Cardiac muscle cell (in vitro differentiated cells and primary cell): ENCODE results near the gene ZC2HC1C. TPM values are rescaled to one million over a fixed set of nuclear protein-coding genes. Genes with fewer than 3 reads are reported as not detected.

Source experiments
- DNase-seq, 2 donors: peaks; one replicate each; pipeline versions ENCODE4 v3.0.0 to v3.0.0-alpha.2; 2010 to 2017; ENCODE audit warnings: low read depth in 1 of 2, low spot score in 1 of 2
- H3K27ac ChIP-seq: fragments of 200-600 bp; sonication (generic); 2 replicates; pipeline ENCODE4 v1.5.1; 2016
- H3K27me3 ChIP-seq: fragments of 200-600 bp; sonication (generic); 2 replicates; pipeline ENCODE4 v1.6.0; 2016; ENCODE audit warnings: control low read depth
- H3K36me3 ChIP-seq: fragments of 200-600 bp; sonication (generic); 2 replicates; pipeline ENCODE4 v1.5.1; 2016; ENCODE audit warnings: control low read depth
- H3K4me1 ChIP-seq: fragments of 200-600 bp; sonication (generic); 2 replicates; pipeline ENCODE4 v1.8.1; 2017; ENCODE audit warnings: low read depth, mild to moderate bottlenecking, mixed run types
- H3K4me3 ChIP-seq: fragments of 200-600 bp; sonication (generic); 2 replicates; pipeline ENCODE4 v1.5.1; 2016; ENCODE audit warnings: mild to moderate bottlenecking
- H3K9me3 ChIP-seq: fragments of 200-600 bp; sonication (generic); 2 replicates; pipeline ENCODE4 v1.5.1; 2017; ENCODE audit warnings: low read depth, mild to moderate bottlenecking, control low read depth
- CTCF ChIP-seq: IDR thresholded peaks from 2 replicates; pipeline ENCODE4 v1.5.1; 2012; ENCODE audit warnings: low read depth, mild to moderate bottlenecking, low read length
- polyA plus RNA-seq: library from polyadenylated mRNA; unstranded; fragments of >200 nt; fragmentation: Nextera tagmentation; extraction: Ambion mirVana; gene quantifications from 2 replicates; pipeline ENCODE4 v1.2.1, GENCODE V29; 2016
- total RNA-seq: library from RNA; depleted of rRNA; stranded (reverse); fragments of >200 nt; gene quantifications from 2 replicates; pipeline ENCODE4 v1.2.3, GENCODE V29; 2016

ZC2HC1C gene
- total and polyA plus RNA-seq, 2 experiments from 2014 or later = 7.7 to 8.2 TPM

- H3K36me3 ChIP-seq = no peaks in the 10 kb centered on the region
- H3K27me3 ChIP-seq = no peaks in the 10 kb centered on the region
- H3K4me3 ChIP-seq = peak overlapping the region; percentile 58
- TF ChIP-seq CTCF = no peak
- H3K27ac ChIP-seq = peak overlapping the region; percentile 86
- peaks cover 10% of the 10 kb centered on the region for H3K4me1 ChIP-seq
- DNase-seq = peak in 1 of 2 donors; percentile 45
- H3K9me3 ChIP-seq = no peaks in the 10 kb centered on the region
Observed at GRCh38 chr14:75069811-75070145, 337 bp downstream of the ZC2HC1C start.

GRCh38 chr14:75070383-75070782 is 942 bp downstream of the ZC2HC1C start:
- H3K4me3 ChIP-seq = no peak overlapping the region
- no peaks in the 10 kb centered on the region for H3K36me3 ChIP-seq
- H3K4me1 ChIP-seq = peaks cover 10% of the 10 kb centered on the region
- TF ChIP-seq CTCF = no peak
- no peaks in the 10 kb centered on the region for H3K9me3 ChIP-seq
- peak overlapping the region; percentile 86 for H3K27ac ChIP-seq
- DNase-seq = no peak
- no peaks in the 10 kb centered on the region for H3K27me3 ChIP-seq

GRCh38 chr14:75077794-75078193 is 8.4 kb downstream of the ZC2HC1C start:
- Histone ChIP-seq H3K9me3 (no peaks in the 10 kb centered on the region), H3K27me3 (no peaks in the 10 kb centered on the region), H3K4me3 (no peak overlapping the region), H3K36me3 (peaks cover 9% of the 10 kb centered on the region), H3K4me1 (no peaks in the 10 kb centered on the region), H3K27ac (no peak overlapping the region)
- DNase-seq = no peak
- no peak for TF ChIP-seq CTCF

GRCh38 chr14:75079521-75079920 is 10.1 kb downstream of the ZC2HC1C start:
- peaks cover 20% of the 10 kb centered on the region for H3K36me3 ChIP-seq
- no peak overlapping the region for H3K4me3 ChIP-seq
- H3K27ac ChIP-seq = no peak overlapping the region
- H3K4me1 ChIP-seq = no peaks in the 10 kb centered on the region
- H3K9me3 ChIP-seq = no peaks in the 10 kb centered on the region
- DNase-seq = no peak
- no peaks in the 10 kb centered on the region for H3K27me3 ChIP-seq
- TF ChIP-seq CTCF = no peak

- no peak for TF ChIP-seq CTCF
- no peaks in the 10 kb centered on the region for H3K9me3 ChIP-seq
- no peaks in the 10 kb centered on the region for H3K4me1 ChIP-seq
- H3K36me3 ChIP-seq = peaks cover 40% of the 10 kb centered on the region
- DNase-seq = no peak
- H3K27me3 ChIP-seq = no peaks in the 10 kb centered on the region
- H3K27ac ChIP-seq = peak overlapping the region; percentile 9
- H3K4me3 ChIP-seq = no peak overlapping the region
Observed at GRCh38 chr14:75081660-75082229, 12.3 kb downstream of the ZC2HC1C start.

- Histone ChIP-seq H3K4me3 (no peak overlapping the region), H3K27me3 (no peaks in the 10 kb centered on the region), H3K4me1 (no peaks in the 10 kb centered on the region), H3K9me3 (no peaks in the 10 kb centered on the region), H3K27ac (no peak overlapping the region), H3K36me3 (peaks cover 56% of the 10 kb centered on the region)
- DNase-seq = no peak
- TF ChIP-seq CTCF = no peak
Observed at GRCh38 chr14:75083271-75083670, 13.8 kb downstream of the ZC2HC1C start.
